Endothelial cell of umbilical vein (primary cell): ENCODE measurements around the gene BLOC1S1. TPM values are rescaled to one million over a fixed set of nuclear protein-coding genes. Genes with fewer than 3 reads are reported as not detected.

Source experiments
- BruUV-seq: library from RNA; stranded (reverse); fragments of 400-500 nt; replicated peaks from 2 replicates; lab custom pipeline; 2021; lab: Mats Ljungman, UMichigan
- CTCF ChIA-PET: fragments of 300-600, 350-600 bp; sonication (Branson Sonifier 250); formaldehyde crosslinking; loops from one replicate; lab custom pipeline; 2021; ENCODE audit warnings: antibody characterized with exemption, inconsistent platforms; lab: Charles Lee
- POLR2A ChIA-PET: fragments of 300-600, 350-600 bp; sonication (Branson Sonifier 250); formaldehyde crosslinking; loops from one replicate; lab custom pipeline; 2021; ENCODE audit warnings: antibody characterized with exemption, inconsistent platforms; lab: Charles Lee
- DNase-seq: peaks from one replicate; pipeline ENCODE4 v3.0.0-alpha.2; 2011; ENCODE audit warnings: low read depth, low spot score
- FAIRE-seq: peaks from 2 replicates; lab custom pipeline; 2011; peaks lifted over from hg19 to GRCh38; lab: Jason Lieb, UNC
- H2AFZ ChIP-seq: 2 replicates; pipeline ENCODE4 v1.6.0; 2012; ENCODE audit warnings: low read depth, low read length, control low read depth, inconsistent platforms
- H3K27ac ChIP-seq: 2 replicates; pipeline ENCODE4 v1.5.1; 2011; ENCODE audit warnings: low read depth, mild to moderate bottlenecking, control low read depth, low read length, moderate library complexity; ENCODE audit not compliant: insufficient read depth
- H3K27me3 ChIP-seq, 2 experiments: 2 replicates each; pipeline versions ENCODE4 v1.6.0 to v1.6.1; 2011; ENCODE audit warnings: low read length in 2 of 2, mixed read lengths in 1 of 2; ENCODE audit not compliant: control insufficient read depth in 2 of 2, insufficient read depth in 2 of 2
- H3K36me3 ChIP-seq, 2 experiments: 2 replicates in 1 of 2; 3 replicates in 1 of 2; pipeline ENCODE4 v1.5.1; 2011; ENCODE audit warnings: low read length in 2 of 2, mild to moderate bottlenecking in 1 of 2, moderate library complexity in 1 of 2; ENCODE audit not compliant: control insufficient read depth in 2 of 2, insufficient read depth in 2 of 2; ENCODE audit errors: extremely low read depth in 1 of 2
- H3K4me1 ChIP-seq: 3 replicates; pipeline ENCODE4 v1.5.1; 2011; ENCODE audit warnings: mild to moderate bottlenecking, low read length; ENCODE audit not compliant: control insufficient read depth, insufficient read depth; ENCODE audit errors: extremely low read depth
- H3K4me2 ChIP-seq: 2 replicates; pipeline ENCODE4 v1.6.1; 2011; ENCODE audit warnings: low read length, control low read depth, mixed read lengths; ENCODE audit not compliant: insufficient read depth
- H3K4me3 ChIP-seq, 3 experiments: fragments of 200-600 bp in 1 of 3; sonication (generic), shearing (Covaris generic) in 1 of 3; replicated peaks in 1 of 3; 2 replicates each; pipeline ENCODE4 v1.5.1; 2011 to 2016; ENCODE audit warnings: control low read depth in 3 of 3, low read length in 3 of 3, mild to moderate bottlenecking in 2 of 3, inconsistent platforms in 1 of 3, low read depth in 1 of 3, moderate library complexity in 1 of 3; ENCODE audit not compliant: insufficient read depth in 1 of 3
- H3K79me2 ChIP-seq: 2 replicates; pipeline ENCODE4 v1.6.0; 2012; ENCODE audit warnings: low read length, inconsistent platforms; ENCODE audit not compliant: control insufficient read depth, insufficient read depth
- H3K9ac ChIP-seq: replicated peaks from 2 replicates; pipeline ENCODE3; 2011; ENCODE audit warnings: low read length, control low read depth; ENCODE audit not compliant: insufficient read depth; ENCODE audit errors: extremely low read depth
- H3K9me1 ChIP-seq: replicated peaks from 3 replicates; pipeline ENCODE4 v1.6.0; 2011; ENCODE audit warnings: mild to moderate bottlenecking, low read length; ENCODE audit not compliant: control insufficient read depth, insufficient read depth; ENCODE audit errors: extremely low read depth
- H3K9me3 ChIP-seq: replicated peaks from 2 replicates; pipeline ENCODE4 v1.5.1; 2012; ENCODE audit warnings: low read length, inconsistent platforms; ENCODE audit not compliant: control insufficient read depth, insufficient read depth
- H4K20me1 ChIP-seq: replicated peaks from 2 replicates; pipeline ENCODE3; 2011; ENCODE audit warnings: mild to moderate bottlenecking, low read length; ENCODE audit not compliant: control insufficient read depth, insufficient read depth; ENCODE audit errors: extremely low read depth
- EZH2 ChIP-seq: IDR thresholded peaks from 2 replicates; pipeline ENCODE4 v1.6.1; 2012; ENCODE audit warnings: borderline replicate concordance, low read depth, mild to moderate bottlenecking, moderate library complexity, low read length, inconsistent platforms; ENCODE audit not compliant: severe bottlenecking
- FOS ChIP-seq: IDR thresholded peaks from 2 replicates; pipeline ENCODE4 v1.6.1; 2011; ENCODE audit warnings: mild to moderate bottlenecking, low read length, moderate library complexity, borderline replicate concordance; ENCODE audit not compliant: insufficient read depth
- GATA2 ChIP-seq: IDR thresholded peaks from 2 replicates; pipeline ENCODE4 v1.7.0; 2011; ENCODE audit warnings: low read depth, mild to moderate bottlenecking, moderate library complexity, mixed read lengths, low read length; ENCODE audit not compliant: insufficient read length, insufficient read depth
- JUN ChIP-seq: IDR thresholded peaks from 2 replicates; pipeline ENCODE4 v1.6.1; 2011; ENCODE audit warnings: borderline replicate concordance, low read depth; ENCODE audit not compliant: insufficient read length, insufficient read depth
- MAX ChIP-seq: IDR thresholded peaks from 2 replicates; pipeline ENCODE4 v1.6.1; 2011; ENCODE audit not compliant: insufficient read depth, insufficient read length
- MYC ChIP-seq: IDR thresholded peaks from one replicate; pipeline ENCODE4 v1.6.1; 2011; ENCODE audit warnings: mild to moderate bottlenecking, low read depth, low read length
- POLR2A ChIP-seq: IDR thresholded peaks from 2 replicates; pipeline ENCODE4 v1.6.1; 2012; ENCODE audit warnings: low read depth, mild to moderate bottlenecking, control low read depth, low read length
- POLR2AphosphoS5 ChIP-seq: IDR thresholded peaks from 2 replicates; pipeline ENCODE4 v1.6.1; 2012; ENCODE audit warnings: low read depth, mild to moderate bottlenecking, control low read depth, low read length, moderate library complexity; ENCODE audit not compliant: insufficient read depth
- dilution Hi-C: fragments of 300-500 bp; cut with MboI; formaldehyde crosslinking; loops from one replicate; pipeline ENCODE4 v1.15.0; 2019; ENCODE audit warnings: low sequenced_read_pairs; ENCODE audit not compliant: extremely low pct_ligation_motif_present
- intact Hi-C: fragments of 100-400 bp; cut with micrococcal nuclease; formaldehyde crosslinking; loops from one replicate; pipeline ENCODE4 v1.10.0; 2022
- polyA plus RNA-seq, 4 experiments: library from polyadenylated mRNA; depleted of rRNA in 3 of 4; stranded (reverse) in 3 of 4; unstranded in 1 of 4; fragments of >200 nt; gene quantifications; 2 replicates each; pipeline versions ENCODE4 v1.2.1 to v1.2.3, GENCODE V29; 2011 to 2012; ENCODE audit warnings: missing spikeins in 1 of 4
- total RNA-seq: library from RNA; stranded (reverse); gene quantifications from 2 replicates; pipeline ENCODE4 v1.2.3, GENCODE V29; 2021
- TF ChIP-seq, protein P1 (sequence below), 2 donors: IDR thresholded peaks; 1 replicate in 1 of 2; 2 replicates in 1 of 2; pipeline ENCODE4 v1.5.1; 2011; ENCODE audit warnings: low read length in 2 of 2, mild to moderate bottlenecking in 2 of 2, moderate library complexity in 2 of 2, control low read depth in 1 of 2, inconsistent platforms in 1 of 2, low read depth in 1 of 2; ENCODE audit not compliant: insufficient read depth in 1 of 2; ENCODE audit errors: extremely low read depth in 1 of 2

The BLOC1S1 gene
- total and polyA plus RNA-seq, 2 donors (not counting 3 experiments of a cell fraction or from before 2014, with no cell fraction given): 84.1 to 192 TPM

- intact Hi-C loops: no loop called here
- H3K9ac ChIP-seq: no peak overlapping the region
- no peaks in the 10 kb centered on the region for H3K9me1 ChIP-seq
- ChIA-PET POLR2A (interaction anchor here (0.6 kb wide), 1 partner anchor 10 kb away, joined by 3 read pairs; no protein-coding TSS in a partner anchor), CTCF (interaction anchor here (1.4 to 1.6 kb wide), 2 partner anchors 14 to 16 kb away, joined by 3 read pairs; no protein-coding TSS in a partner anchor)
- no peaks in the 10 kb centered on the region for H3K4me1 ChIP-seq
- dilution Hi-C loops: no loop called here
- H3K27ac ChIP-seq: no peak overlapping the region
- no TSS peak for BruUV-seq
- peaks cover under 1% of the 10 kb centered on the region for H3K79me2 ChIP-seq
- FAIRE-seq (no peak), DNase-seq (no peak)
- H3K4me2 ChIP-seq: no peak overlapping the region
- no peaks in the 10 kb centered on the region for H3K9me3 ChIP-seq
- TF ChIP-seq POLR2AphosphoS5 (no peak), MYC (no peak), FOS (no peak), POLR2A (no peak), JUN (no peak), GATA2 (no peak), MAX (no peak), EZH2 (no peak)
- TF ChIP-seq, protein P1, sequence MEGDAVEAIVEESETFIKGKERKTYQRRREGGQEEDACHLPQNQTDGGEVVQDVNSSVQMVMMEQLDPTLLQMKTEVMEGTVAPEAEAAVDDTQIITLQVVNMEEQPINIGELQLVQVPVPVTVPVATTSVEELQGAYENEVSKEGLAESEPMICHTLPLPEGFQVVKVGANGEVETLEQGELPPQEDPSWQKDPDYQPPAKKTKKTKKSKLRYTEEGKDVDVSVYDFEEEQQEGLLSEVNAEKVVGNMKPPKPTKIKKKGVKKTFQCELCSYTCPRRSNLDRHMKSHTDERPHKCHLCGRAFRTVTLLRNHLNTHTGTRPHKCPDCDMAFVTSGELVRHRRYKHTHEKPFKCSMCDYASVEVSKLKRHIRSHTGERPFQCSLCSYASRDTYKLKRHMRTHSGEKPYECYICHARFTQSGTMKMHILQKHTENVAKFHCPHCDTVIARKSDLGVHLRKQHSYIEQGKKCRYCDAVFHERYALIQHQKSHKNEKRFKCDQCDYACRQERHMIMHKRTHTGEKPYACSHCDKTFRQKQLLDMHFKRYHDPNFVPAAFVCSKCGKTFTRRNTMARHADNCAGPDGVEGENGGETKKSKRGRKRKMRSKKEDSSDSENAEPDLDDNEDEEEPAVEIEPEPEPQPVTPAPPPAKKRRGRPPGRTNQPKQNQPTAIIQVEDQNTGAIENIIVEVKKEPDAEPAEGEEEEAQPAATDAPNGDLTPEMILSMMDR (IDR thresholded peaks at IDR 0.05; ENCODE audit: extremely low read depth in 1 of 2, insufficient read depth in 1 of 2, low read depth in 1 of 2, low read length in 2 of 2): no peak
- peaks cover 16 to 18% of the 10 kb centered on the region in 2 experiments for H3K36me3 ChIP-seq
- H3K4me3 ChIP-seq: no peak overlapping the region
- no peaks in the 10 kb centered on the region for H4K20me1 ChIP-seq
- no peaks in the 10 kb centered on the region for H3K27me3 ChIP-seq
- no peak overlapping the region for H2AFZ ChIP-seq
These were observed 44.8 kb downstream of the BLOC1S1 start for GRCh38 chr12:55760663-55761062.
